Heart right ventricle (tissue), 16 donors: ENCODE results near the gene ARHGAP33. TPM values are rescaled to one million over a fixed set of nuclear protein-coding genes. Genes with fewer than 3 reads are reported as not detected.

ENCODE experiments used
- ATAC-seq, 8 donors: fragments of 200-7000 bp; cut with Tn5 transposase; one replicate each; pipeline ENCODE4 v1.9.1; 2020; ENCODE audit warnings: mild to moderate bottlenecking in 8 of 8, moderate library complexity in 8 of 8, moderate number of reproducible peaks in 1 of 8
- DNase-seq, 2 donors: peaks; one replicate each; pipeline ENCODE4 v3.0.0-alpha.2; 2020
- H3K27ac ChIP-seq, 10 donors: fragments of 200-600 bp; sonication (generic) in 2 of 10; one replicate each; pipeline versions ENCODE4 v1.5.0 to v1.8.0; 2020 to 2022; ENCODE audit warnings: mild to moderate bottlenecking in 3 of 10
- H3K27me3 ChIP-seq, 7 donors: fragments of 200-600 bp; one replicate each; pipeline ENCODE4 v1.8.0; 2021 to 2022; ENCODE audit warnings: mild to moderate bottlenecking in 2 of 7
- H3K36me3 ChIP-seq, 9 donors: fragments of 200-600 bp; sonication (generic) in 1 of 9; one replicate each; pipeline versions ENCODE4 v1.5.0 to v1.8.0; 2020 to 2022; ENCODE audit warnings: mild to moderate bottlenecking in 2 of 9
- H3K4me1 ChIP-seq, 9 donors: fragments of 200-600 bp; sonication (generic) in 1 of 9; one replicate each; pipeline versions ENCODE4 v1.5.0 to v1.8.0; 2020 to 2022; ENCODE audit warnings: mild to moderate bottlenecking in 4 of 9
- H3K4me3 ChIP-seq, 10 donors: fragments of 200-600 bp; sonication (generic) in 2 of 10; one replicate each; pipeline versions ENCODE4 v1.5.0 to v1.8.0; 2020 to 2022; ENCODE audit warnings: mild to moderate bottlenecking in 7 of 10, moderate library complexity in 2 of 10
- H3K9me3 ChIP-seq, 11 donors: fragments of 200-600 bp in 10 of 11; sonication (generic) in 2 of 11; one replicate each; pipeline versions ENCODE4 v1.5.0 to v1.8.0; 2013 to 2022; ENCODE audit warnings: mild to moderate bottlenecking in 2 of 11, control low read depth in 1 of 11, moderate library complexity in 1 of 11
- CTCF ChIP-seq, 9 donors: fragments of 200-600 bp; sonication (generic) in 2 of 9; IDR thresholded peaks; one replicate each; pipeline versions ENCODE4 v1.5.0 to v1.8.0; 2021 to 2022; ENCODE audit warnings: antibody characterized with exemption in 9 of 9, mild to moderate bottlenecking in 5 of 9, moderate library complexity in 1 of 9
- WGBS, 2 donors: extraction: QIAGEN DNeasy Blood & Tissue Kit; methylation state at CpG; one replicate each; pipeline ENCODE4 v1.1.7; 2013; ENCODE audit warnings: inconsistent platforms in 1 of 2; 5-methylcytosine and 5-hydroxymethylcytosine counted together
- intact Hi-C, 10 donors: fragments of 100-400 bp; cut with DNase I; formaldehyde crosslinking; loops; one replicate each; pipeline versions ENCODE4 v1.11.1 to v1.14.2; 2022
- polyA plus RNA-seq, 2 donors: library from polyadenylated mRNA; stranded (reverse); fragments of 200-250 nt; gene quantifications; one replicate each; pipeline ENCODE4 v1.2.3, GENCODE V29; 2013
- total RNA-seq, 10 donors: library from RNA; stranded (reverse); fragmentation: NEBNext Ultra II Directional in 3 of 10; extraction: Animal tissue kit (Norgen Biotek cat#: 25700) in 3 of 10; gene quantifications; one replicate each; pipeline versions ENCODE4 v1.2.1 to v1.2.4, GENCODE V29; 2021 to 2023
- donor health status: Arrhythmogenic right ventricular cardiomyopathy.
- donor health status: ischemic (EF 13 %, LVEDD 7.1; RV severe dilation, severe dysfunction).
- donor health status: healthy with polysubstance abuse.
- donor health status: DM: no; HTN: yes; CAD: no.
- donor health status: DM: no; HTN: no; CAD: no.
- donor health status: ischemic (EF 25% LVEDD 6.9; RV normal size, moderate dysfunction).
- donor health status: ischemic (EF 25% LVEDD 5.7; RV mildly dilated, moderate dysfunction).
- donor health status: healthy.
- donor health status: DM: yes; HTN: yes; CAD: no.
- donor health status: Ischemic cardiomyopathy.
- donor health status: ischemic (EF 35%, LVEDD 5.7; RV mildly dilated, moderate dysfunction).
- donor health status: nonischemic (EF 11% LVEDD 7.7; RV severe dilation, severe dysfunction).
- donor health status: DM: yes; HTN: yes; CAD: no.
- donor health status: PGD.
- donor health status: ischemic (EF 29% LVEDD 5.4; RV normal size, mild dysfunction).
- donor health status: nonischemic (EF 23%, LVEDD 6.1; RV moderate dilation, normal function).

ARHGAP33 gene
- total and polyA plus RNA-seq, 12 donors, result 1.3 to 10.1 (median 5.6) TPM

GRCh38 chr19:35801828-35802227, 26.5 kb downstream of the ARHGAP33 start:
- H3K9me3 ChIP-seq, result no peaks in the 10 kb centered on the region
- 69 to 71% methylated on average over 3 of the region's 3 CpGs for WGBS, 2 donors
- H3K4me1 ChIP-seq, result peaks cover 0 to 4% (median 0%) of the 10 kb centered on the region in 9 donors
- H3K27me3 ChIP-seq, result peaks cover 0 to 69% (median 45%) of the 10 kb centered on the region in 7 donors
- intact Hi-C loops, result no loop called here
- no peaks in the 10 kb centered on the region for H3K36me3 ChIP-seq
- DNase-seq (no peak), ATAC-seq (no peak)
- TF ChIP-seq CTCF (IDR thresholded peaks at IDR 0.05), result no peak
- no peak overlapping the region for H3K27ac ChIP-seq
- H3K4me3 ChIP-seq, result no peak overlapping the region

GRCh38 chr19:35805526-35806102, 30.2 kb downstream of the ARHGAP33 start:
- H3K4me3 ChIP-seq, result no peak overlapping the region
- WGBS, 2 donors, result 59 to 63% methylated on average over 5 of the region's 5 CpGs
- peaks cover 0 to 42% (median 26%) of the 10 kb centered on the region in 7 donors for H3K27me3 ChIP-seq
- no peaks in the 10 kb centered on the region for H3K9me3 ChIP-seq
- intact Hi-C loops, result no loop called here
- no peaks in the 10 kb centered on the region for H3K4me1 ChIP-seq
- DNase-seq, result no peak
- no peak for TF ChIP-seq CTCF (IDR thresholded peaks at IDR 0.05)
- no peak overlapping the region for H3K27ac ChIP-seq
- no peak for ATAC-seq
- H3K36me3 ChIP-seq, result no peaks in the 10 kb centered on the region

- no peak overlapping the region for H3K4me3 ChIP-seq
- WGBS, 2 donors, result 82 to 86% methylated on average over 18 of the region's 18 CpGs
- no peak for TF ChIP-seq CTCF (IDR thresholded peaks at IDR 0.05)
- no peaks in the 10 kb centered on the region for H3K4me1 ChIP-seq
- no peaks in the 10 kb centered on the region for H3K9me3 ChIP-seq
- intact Hi-C loops, result no loop called here
- ATAC-seq, result no peak
- H3K27ac ChIP-seq, result no peak overlapping the region
- peaks cover 0 to 41% (median 21%) of the 10 kb centered on the region in 7 donors for H3K27me3 ChIP-seq
- DNase-seq, result no peak
- H3K36me3 ChIP-seq, result no peaks in the 10 kb centered on the region
Observed at GRCh38 chr19:35806597-35806996, 31.2 kb downstream of the ARHGAP33 start.

GRCh38 chr19:35807633-35808032, 32.3 kb downstream of the ARHGAP33 start:
- intact Hi-C loops, result no loop called here
- no peaks in the 10 kb centered on the region for H3K36me3 ChIP-seq
- peaks cover 0 to 50% (median 24%) of the 10 kb centered on the region in 7 donors for H3K27me3 ChIP-seq
- DNase-seq (no peak), ATAC-seq (no peak)
- no peaks in the 10 kb centered on the region for H3K4me1 ChIP-seq
- WGBS, 2 donors, result 92 to 93% methylated on average over 5 of the region's 5 CpGs
- no peaks in the 10 kb centered on the region for H3K9me3 ChIP-seq
- no peak overlapping the region for H3K4me3 ChIP-seq
- H3K27ac ChIP-seq, result no peak overlapping the region
- TF ChIP-seq CTCF (IDR thresholded peaks at IDR 0.05), result no peak
